ENCODE results near the gene ZNF385D.
"Not testable (repeated sequence)": the region's sequence is repeated elsewhere in the genome, so short reads cannot be mapped to it uniquely, and the experiment has no call there.

Gene ZNF385D

DNA sequence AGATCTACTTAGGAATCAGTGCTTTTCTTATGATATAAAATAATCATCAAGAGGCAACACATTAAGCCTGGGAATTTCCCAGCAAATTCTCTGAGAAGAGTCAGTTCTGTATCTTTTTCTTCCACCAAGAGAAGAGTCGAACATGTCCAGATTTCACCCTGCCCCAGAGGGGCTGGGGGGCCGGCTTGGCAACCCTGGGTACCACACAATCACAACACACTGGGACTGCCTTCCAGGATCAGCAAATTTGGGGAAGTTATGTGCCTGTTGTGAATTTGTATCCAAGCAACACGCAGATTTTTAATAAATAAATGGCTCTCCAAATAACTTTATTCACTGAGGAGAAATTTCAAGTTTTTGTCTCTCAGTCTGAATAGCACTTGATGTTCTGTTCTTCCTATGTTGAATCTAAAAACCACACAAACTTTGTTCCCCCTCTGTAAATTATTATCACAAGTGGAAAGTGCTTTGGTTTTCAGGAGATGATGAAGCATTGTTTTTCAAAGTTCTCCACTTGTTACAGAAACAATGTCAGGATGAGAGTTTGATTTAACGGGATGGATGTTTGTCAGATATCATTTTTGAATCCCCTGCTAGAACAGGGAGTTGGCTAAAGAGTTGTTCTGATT is 357.2 kb downstream of the ZNF385D start:
- H3K4me3 ChIP-seq: no peak overlapping the region
- no peaks in the 10 kb centered on the region for H3K36me3 ChIP-seq (ENCODE audit: insufficient read depth, low read length)
- H3K9me3 ChIP-seq (ENCODE audit: low read depth, low read length): no peaks in the 10 kb centered on the region
- H3K27ac ChIP-seq: no peak overlapping the region
- no peak for TF ChIP-seq EZH2 (IDR thresholded peaks at IDR 0.05)
- no peak for DNase-seq (ENCODE audit: low read depth, low spot score)
- H3K9ac ChIP-seq (ENCODE audit: insufficient read length): no peak overlapping the region

DNA sequence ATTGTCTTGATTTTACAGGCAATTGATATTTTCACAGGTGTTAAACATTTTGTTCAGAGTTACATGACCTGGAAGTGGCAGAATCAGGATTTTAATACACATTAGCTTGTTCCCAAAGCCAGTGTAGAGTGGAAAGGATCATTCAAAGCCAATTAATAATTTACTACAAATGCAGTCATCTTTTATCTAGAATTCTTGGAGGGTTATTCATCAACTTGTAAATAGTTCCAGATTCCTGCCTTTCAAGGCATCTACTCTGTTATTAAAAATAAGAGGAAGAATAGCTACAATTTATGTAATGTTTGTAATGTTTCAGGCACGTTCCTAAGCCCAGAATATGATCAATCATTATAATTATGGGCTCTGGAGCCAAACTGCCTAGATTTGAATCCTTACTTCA is 358.5 kb downstream of the ZNF385D start:
- no peak for TF ChIP-seq FOXP2 (optimal IDR thresholded peaks at IDR 0.05; ENCODE audit: control extremely low read depth, extremely low read length, insufficient read depth)
- no peak for TF ChIP-seq POLR2AphosphoS5 (IDR thresholded peaks at IDR 0.05; ENCODE audit: borderline replicate concordance, low read depth, low read length)
- no peak for TF ChIP-seq EZH2 (IDR thresholded peaks at IDR 0.05)
- H3K27ac ChIP-seq: no peak overlapping the region
- H3K9ac ChIP-seq (ENCODE audit: insufficient read length): no peak overlapping the region
- DNase-seq (ENCODE audit: low read depth, low spot score): no peak
- no peaks in the 10 kb centered on the region for H3K9me3 ChIP-seq (ENCODE audit: low read depth, low read length)
- no peaks in the 10 kb centered on the region for H3K36me3 ChIP-seq (ENCODE audit: insufficient read depth, low read length)
- no peak overlapping the region for H3K4me3 ChIP-seq

DNA sequence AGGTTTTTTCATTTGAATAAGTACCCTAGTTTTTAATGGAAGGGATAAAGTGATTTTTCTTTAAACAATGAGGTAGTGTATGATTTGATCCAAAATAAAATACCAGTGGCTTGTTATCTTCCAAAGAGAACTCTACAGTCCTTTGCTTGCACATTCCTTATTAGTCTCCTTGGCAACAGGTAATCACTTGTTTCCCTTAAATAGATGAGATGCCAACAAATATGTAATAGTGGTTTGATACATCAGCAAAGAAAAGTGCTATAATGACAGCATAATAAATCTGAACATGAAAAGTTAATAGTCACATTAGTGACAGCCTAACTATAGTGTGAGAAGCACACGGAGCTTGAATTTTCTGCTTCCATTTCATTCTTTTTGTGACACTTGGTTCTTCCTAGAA is 360.2 kb downstream of the ZNF385D start:
- DNase-seq (ENCODE audit: low read depth, low spot score): no peak
- Histone ChIP-seq H3K4me3 (no peak overlapping the region), H3K27ac (no peak overlapping the region), H3K9me3 (ENCODE audit: low read depth, low read length) (no peaks in the 10 kb centered on the region), H3K36me3 (ENCODE audit: insufficient read depth, low read length) (no peaks in the 10 kb centered on the region), H3K9ac (ENCODE audit: insufficient read length) (no peak overlapping the region)
- TF ChIP-seq FOXP2 (optimal IDR thresholded peaks at IDR 0.05; ENCODE audit: control extremely low read depth, extremely low read length, insufficient read depth): no peak
- no peak for TF ChIP-seq POLR2AphosphoS5 (IDR thresholded peaks at IDR 0.05; ENCODE audit: borderline replicate concordance, low read depth, low read length)
- no peak for TF ChIP-seq EZH2 (IDR thresholded peaks at IDR 0.05)

DNA sequence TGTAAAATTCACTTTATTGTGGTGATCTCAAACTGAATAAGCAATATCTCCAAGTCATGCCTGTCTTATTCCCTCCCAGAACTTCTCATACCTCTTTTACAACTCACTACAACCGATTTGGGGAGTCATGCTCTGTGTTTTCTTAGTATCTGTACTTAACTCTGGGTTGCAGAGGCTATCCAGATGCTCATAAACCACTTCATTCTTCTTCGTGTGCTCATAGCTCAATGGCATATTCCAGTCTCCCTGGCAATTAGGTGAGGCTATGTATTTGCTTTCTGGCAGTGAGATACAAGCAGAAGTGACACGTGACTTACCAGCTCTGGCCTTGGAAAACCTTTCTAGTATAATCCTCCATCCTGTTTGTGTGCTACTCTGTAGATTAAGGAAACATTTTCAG is 360.9 kb downstream of the ZNF385D start:
- no peak overlapping the region for H3K4me3 ChIP-seq
- no peaks in the 10 kb centered on the region for H3K9me3 ChIP-seq (ENCODE audit: low read depth, low read length)
- TF ChIP-seq EZH2 (IDR thresholded peaks at IDR 0.05): no peak
- TF ChIP-seq FOXP2 (optimal IDR thresholded peaks at IDR 0.05; ENCODE audit: control extremely low read depth, extremely low read length, insufficient read depth): no peak
- TF ChIP-seq POLR2AphosphoS5 (IDR thresholded peaks at IDR 0.05; ENCODE audit: borderline replicate concordance, low read depth, low read length): no peak
- H3K27ac ChIP-seq: no peak overlapping the region
- H3K9ac ChIP-seq (ENCODE audit: insufficient read length): no peak overlapping the region
- no peaks in the 10 kb centered on the region for H3K36me3 ChIP-seq (ENCODE audit: insufficient read depth, low read length)
- no peak for DNase-seq (ENCODE audit: low read depth, low spot score)

DNA sequence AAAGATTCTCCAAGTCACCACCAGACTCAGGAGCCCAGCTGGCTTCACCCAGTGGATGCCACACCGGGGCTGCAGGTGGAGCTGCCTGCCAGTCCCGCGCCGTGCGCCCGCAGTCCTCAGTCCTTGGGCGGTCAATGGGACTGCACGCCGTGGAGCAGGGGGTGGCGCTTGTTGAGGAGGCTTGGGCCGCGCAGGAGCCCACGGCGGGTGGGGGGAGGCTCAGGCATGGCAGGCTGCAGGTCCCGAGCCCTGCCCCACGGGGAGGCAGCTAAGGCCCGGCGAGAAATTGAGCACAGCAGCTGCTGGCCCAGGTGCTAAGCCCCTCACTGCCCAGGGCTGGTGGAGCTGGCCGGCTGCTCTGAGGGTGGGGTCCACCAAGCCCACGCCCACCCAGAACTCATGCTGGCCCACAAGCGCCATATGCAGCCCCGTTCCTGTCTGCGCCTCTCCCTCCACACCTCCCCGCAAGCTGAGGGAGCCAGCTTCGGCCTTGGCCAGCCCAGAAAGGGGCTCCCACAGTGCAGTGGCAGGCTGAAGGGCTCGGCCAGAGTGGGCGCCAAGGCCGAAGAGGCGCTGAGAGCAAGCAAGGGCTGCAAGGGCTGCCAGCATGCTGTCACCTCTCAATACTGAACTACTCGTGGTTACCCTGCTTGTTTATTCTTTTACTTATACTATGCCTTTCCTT is 363.7 kb downstream of the ZNF385D start:
- H3K27ac ChIP-seq; H3K36me3 ChIP-seq (ENCODE audit: insufficient read depth, low read length); DNase-seq (ENCODE audit: low read depth, low spot score); H3K9ac ChIP-seq (ENCODE audit: insufficient read length); H3K9me3 ChIP-seq (ENCODE audit: low read depth, low read length); H3K4me3 ChIP-seq: not testable (repeated sequence)

DNA sequence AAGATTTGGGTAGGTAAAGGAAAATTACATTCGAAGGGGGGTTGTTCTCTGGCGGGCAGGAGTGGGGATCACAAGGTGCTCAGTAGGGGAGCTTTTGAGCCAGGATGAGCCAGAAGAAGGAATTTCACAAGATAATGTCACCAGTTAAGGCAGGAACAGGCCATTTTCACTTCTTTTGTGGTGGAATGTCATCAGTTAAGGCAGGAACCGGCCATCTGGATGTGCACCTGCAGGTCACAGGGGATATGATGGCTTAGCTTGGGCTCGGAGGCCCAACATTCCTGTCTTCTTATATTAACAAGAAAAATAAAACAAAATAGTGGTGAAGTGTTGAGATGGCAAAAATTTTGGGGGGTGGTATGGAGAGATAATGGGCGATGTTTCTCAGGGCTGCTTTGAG is 373.0 kb downstream of the ZNF385D start:
- not testable (repeated sequence) for H3K27ac ChIP-seq; H3K9ac ChIP-seq (ENCODE audit: insufficient read length); H3K4me3 ChIP-seq; H3K36me3 ChIP-seq (ENCODE audit: insufficient read depth, low read length); DNase-seq (ENCODE audit: low read depth, low spot score); H3K9me3 ChIP-seq (ENCODE audit: low read depth, low read length)

DNA sequence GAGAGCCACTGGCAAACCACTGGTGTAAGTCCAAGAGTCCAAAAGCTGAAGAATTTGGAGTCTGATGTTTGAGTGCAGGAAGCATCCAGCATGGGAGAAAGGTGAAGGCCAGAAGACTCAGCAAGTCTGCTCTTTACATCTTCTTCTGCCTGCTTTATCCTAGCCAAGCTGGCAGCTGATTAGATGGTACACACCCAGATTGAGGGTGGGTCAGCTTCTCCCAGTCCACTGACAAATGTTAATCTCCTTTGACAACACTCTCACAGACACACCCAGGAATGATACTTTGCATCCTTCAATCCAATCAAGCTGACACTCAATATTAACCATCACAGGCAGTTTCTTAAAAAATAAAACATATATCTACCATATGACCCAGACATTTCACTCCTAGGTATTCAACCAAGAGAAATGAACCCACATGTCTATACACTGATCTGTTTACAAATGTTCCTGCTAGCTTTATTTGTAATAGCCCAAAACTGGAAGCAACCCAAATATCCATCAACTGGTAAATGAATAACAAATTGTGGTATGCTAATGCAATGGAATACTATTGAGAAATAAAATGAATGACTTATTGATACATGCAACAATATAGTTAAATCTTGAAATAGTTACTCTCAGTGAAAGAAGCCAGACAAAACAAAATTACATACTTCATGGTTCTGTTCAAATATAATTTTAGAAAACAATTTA is 373.8 kb downstream of the ZNF385D start:
- no peak overlapping the region for H3K9ac ChIP-seq (ENCODE audit: insufficient read length)
- H3K27ac ChIP-seq: no peak overlapping the region
- H3K9me3 ChIP-seq (ENCODE audit: low read depth, low read length): no peaks in the 10 kb centered on the region
- no peak overlapping the region for H3K4me3 ChIP-seq
- TF ChIP-seq EZH2 (IDR thresholded peaks at IDR 0.05) (no peak), FOXP2 (optimal IDR thresholded peaks at IDR 0.05; ENCODE audit: control extremely low read depth, extremely low read length, insufficient read depth) (no peak), POLR2AphosphoS5 (IDR thresholded peaks at IDR 0.05; ENCODE audit: borderline replicate concordance, low read depth, low read length) (no peak)
- DNase-seq (ENCODE audit: low read depth, low spot score): no peak
- no peaks in the 10 kb centered on the region for H3K36me3 ChIP-seq (ENCODE audit: insufficient read depth, low read length)

DNA sequence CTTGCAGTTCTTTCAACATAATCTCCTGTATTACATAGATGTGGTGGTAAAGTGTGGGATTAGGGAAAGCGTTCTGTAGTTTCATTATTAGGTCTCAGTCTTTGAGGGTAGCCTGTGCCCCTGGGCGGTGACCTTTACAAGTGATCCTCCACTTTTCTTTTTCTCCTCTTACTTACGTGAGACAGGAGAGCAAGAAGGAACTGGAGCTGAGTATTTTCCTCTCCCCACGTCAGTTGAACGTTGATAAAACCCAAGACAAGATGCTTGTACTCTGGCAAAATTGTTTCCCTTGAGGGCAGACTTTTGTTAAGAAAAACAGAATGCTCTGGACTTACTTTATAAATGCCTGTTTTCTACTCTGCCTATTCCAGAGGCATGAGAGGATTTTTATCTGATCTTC is 378.7 kb downstream of the ZNF385D start:
- H3K36me3 ChIP-seq (ENCODE audit: insufficient read depth, low read length): no peaks in the 10 kb centered on the region
- DNase-seq (ENCODE audit: low read depth, low spot score): no peak
- no peak overlapping the region for H3K9ac ChIP-seq (ENCODE audit: insufficient read length)
- H3K9me3 ChIP-seq (ENCODE audit: low read depth, low read length): no peaks in the 10 kb centered on the region
- no peak for TF ChIP-seq POLR2AphosphoS5 (IDR thresholded peaks at IDR 0.05; ENCODE audit: borderline replicate concordance, low read depth, low read length)
- no peak for TF ChIP-seq FOXP2 (optimal IDR thresholded peaks at IDR 0.05; ENCODE audit: control extremely low read depth, extremely low read length, insufficient read depth)
- no peak overlapping the region for H3K27ac ChIP-seq
- H3K4me3 ChIP-seq: no peak overlapping the region

Measured in SK-N-MC (cell line).